GM18499 (cell line): Measurements from ENCODE around the gene SPTLC3.
A peak's percentile ranks its signal among the peaks of the same experiment; 100 is the strongest.

Experiments used
- ATAC-seq: cut with Tn5 transposase; IDR thresholded peaks from one replicate; pipeline ENCODE4 v1.9.1; 2021; ENCODE audit warnings: moderate number of reproducible peaks; ENCODE audit not compliant: insufficient read depth, unreplicated experiment

Gene SPTLC3

GRCh38 chr20:12984069-12984765 lies 24.6 kb upstream of the SPTLC3 start:
- no peak for ATAC-seq

DNA sequence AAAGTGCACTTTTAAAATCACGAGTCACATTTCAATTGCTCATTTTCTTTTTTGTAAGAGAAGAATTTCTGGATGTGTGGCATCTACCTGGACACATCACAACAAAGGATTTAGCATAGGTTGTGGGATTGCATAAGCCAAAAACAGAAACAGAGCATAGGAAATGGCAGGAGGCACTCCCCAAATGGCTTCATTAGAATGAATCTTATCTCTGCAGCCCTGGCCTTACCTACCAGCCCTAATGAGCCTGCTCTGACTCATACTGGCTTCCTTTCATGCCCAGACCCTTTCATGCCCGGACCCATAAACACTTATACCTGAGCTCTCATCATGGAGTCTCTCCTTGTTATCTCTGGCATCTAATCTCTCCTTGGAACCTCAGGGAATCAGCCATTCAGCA lies 23.9 kb upstream of the SPTLC3 start:
- ATAC-seq = no peak

DNA sequence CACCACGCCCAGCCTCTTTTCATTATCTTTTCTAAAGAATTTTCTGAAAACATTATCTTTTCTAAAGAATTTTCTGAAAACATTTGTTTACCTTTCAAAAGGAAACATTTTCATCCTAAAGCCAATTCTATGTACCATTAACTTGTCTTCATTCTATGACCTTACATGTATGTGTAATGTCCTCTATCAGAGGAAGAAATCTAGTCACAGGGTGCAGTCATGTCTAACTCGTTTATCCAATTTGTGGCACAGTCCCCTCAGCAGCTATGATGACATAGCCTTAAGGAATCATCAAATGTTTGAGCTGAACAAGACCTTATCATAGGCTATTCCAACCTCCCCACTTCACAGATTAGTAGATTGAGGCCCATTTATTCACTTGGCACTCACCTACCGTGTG lies 21.5 kb upstream of the SPTLC3 start:
- ATAC-seq = no peak

- no peak for ATAC-seq
These were observed 19.1 kb upstream of the SPTLC3 start for GRCh38 chr20:12989586-12990115.

DNA sequence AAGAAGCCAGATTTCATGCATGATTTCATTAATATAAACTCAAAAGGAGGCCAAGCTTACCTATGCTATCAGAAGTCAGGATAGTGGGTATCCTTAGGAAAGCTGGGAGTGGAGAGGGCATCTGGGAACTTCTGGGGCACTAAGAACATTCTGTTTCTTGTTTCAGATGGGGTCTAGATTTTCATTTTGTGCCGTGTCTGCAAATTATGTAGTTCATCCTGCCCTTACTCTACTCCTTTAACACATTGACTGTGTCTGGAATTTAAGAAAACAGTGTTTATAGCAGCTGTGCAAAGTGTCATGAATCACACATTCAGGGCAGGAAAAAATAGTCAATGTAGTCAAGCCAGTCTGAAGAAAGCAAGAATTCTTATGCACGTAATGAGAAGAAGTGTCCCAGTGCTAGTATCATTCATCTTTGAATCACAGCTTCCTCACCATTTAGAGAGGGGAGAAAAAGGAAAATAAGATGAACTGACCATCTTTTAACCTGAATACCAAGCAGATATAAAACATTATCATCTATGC lies 11.6 kb upstream of the SPTLC3 start:
- ATAC-seq = no peak

DNA sequence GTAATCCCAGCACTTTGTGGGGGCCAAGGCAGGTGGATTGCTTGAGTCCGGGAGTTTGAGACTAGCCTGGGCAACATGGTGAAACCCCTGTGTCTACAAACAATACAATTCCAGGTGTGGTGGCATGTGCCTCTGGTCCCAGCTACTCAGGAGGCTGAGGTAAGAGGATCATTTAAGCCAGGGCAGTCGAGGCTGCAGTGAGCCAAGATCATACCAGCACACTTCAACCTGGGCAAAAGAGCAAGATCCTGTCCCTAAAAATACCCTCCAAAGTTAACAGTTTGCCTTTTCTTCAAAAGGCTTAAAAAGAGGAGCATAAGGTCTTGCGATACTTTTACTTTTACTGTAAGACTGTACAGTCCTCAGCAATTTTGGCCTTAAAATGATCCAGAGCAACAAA lies 10.7 kb upstream of the SPTLC3 start:
- no peak for ATAC-seq

GRCh38 chr20:12999201-12999600 lies 9.6 kb upstream of the SPTLC3 start:
- ATAC-seq = no peak

DNA sequence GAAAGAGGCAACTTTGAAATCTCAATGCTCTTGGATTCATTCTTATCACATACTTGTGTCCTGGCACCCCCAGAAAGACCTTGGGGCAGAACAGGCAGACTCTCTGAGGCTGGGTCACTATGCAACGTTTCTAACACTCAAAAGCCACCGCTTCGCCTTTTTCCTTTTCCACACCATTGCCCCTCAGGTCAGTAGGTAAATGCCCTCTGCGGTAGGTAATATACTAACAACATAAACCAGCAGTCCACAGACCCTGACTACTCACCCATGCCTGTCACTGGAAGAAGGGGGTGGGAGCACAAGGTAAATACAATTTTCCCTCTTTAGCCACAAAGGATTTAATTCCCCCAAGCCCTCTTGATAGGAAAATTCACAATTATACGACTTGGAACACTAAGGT lies 6.5 kb upstream of the SPTLC3 start:
- no peak for ATAC-seq

DNA sequence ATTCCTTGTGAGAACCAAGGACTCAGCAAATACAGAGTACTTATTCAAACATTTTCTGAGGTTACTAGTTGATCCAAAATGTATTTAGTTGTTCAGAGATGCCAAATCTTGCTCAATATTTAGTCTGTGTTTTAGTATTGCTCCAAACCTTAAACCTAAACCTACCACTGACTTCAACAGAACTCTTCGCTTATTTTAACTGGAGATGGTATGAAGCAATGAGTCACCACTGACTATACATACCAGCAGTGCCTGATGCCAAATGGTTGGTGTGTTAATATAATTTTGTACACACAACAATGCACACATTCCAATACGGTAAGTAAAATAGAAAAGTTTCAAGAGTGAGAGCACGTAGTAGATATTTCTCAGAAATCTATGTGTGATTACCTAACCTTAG lies 1.9 kb upstream of the SPTLC3 start:
- no peak for ATAC-seq

DNA sequence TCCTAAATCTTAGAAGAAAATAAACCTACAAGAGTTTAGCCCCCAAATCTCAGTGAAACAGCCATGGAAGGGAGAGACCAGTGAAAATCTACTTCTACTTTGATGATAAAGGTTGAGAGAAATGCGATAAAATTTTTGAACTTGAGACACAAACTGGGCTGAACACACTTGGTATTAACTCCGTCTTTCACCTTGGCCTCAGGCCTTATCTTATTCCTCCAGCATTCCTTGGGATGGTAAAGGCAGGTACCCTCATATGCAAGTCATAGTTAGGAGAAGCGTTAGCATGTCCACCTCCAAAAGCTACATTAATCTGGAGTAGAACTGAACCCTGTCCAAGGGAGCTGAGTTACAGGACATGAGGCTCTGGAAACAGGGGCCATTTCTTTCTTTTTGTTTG lies 1.2 kb upstream of the SPTLC3 start:
- ATAC-seq = no peak

- ATAC-seq = peak; percentile 97
These were observed 1.1 kb downstream of the SPTLC3 start for GRCh38 chr20:13009682-13010406.

DNA sequence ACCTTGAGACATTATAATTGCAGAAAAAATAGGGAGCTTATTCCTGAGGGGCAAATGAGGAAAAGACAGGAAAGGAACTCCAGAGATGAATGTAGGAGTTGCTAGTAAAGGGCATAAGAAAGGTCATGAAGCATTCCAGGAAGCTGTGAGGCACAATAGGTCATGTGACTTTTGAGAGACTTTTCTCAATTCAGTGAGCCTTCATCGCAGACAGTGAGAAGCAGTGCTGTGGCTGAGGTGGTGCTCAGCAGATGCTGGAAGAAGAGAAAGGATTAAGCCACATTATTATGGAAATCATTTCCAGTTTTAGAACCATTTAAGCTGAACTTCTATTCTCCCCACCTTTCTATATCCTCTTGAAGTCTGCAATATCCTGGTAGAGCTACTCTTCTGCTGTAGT lies 4.1 kb downstream of the SPTLC3 start:
- no peak for ATAC-seq

GRCh38 chr20:13013411-13013810 lies 4.6 kb downstream of the SPTLC3 start:
- ATAC-seq = no peak

DNA sequence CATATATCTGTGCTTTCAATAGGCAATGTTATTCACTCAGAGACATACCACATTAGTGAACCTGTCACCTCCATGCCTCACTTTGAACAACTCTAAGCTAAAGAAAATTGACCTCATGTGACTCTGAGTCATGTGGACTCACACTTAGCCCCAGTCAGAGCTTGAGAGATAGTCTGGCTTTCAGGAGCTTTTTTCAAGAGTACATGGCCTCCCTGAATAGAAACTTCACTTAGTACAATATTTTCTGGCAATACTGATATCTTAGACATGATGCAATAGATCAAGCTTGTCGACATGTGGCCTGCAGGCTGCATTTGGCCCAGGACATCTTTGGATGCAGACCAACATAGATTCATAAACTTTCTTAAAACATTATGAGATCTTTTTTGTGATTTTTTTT lies 8.5 kb downstream of the SPTLC3 start:
- ATAC-seq = no peak

GRCh38 chr20:13017883-13018535 lies 9.2 kb downstream of the SPTLC3 start:
- no peak for ATAC-seq

GRCh38 chr20:13021205-13021970 lies 12.6 kb downstream of the SPTLC3 start:
- ATAC-seq = no peak

- no peak for ATAC-seq
These were observed 13.8 kb downstream of the SPTLC3 start for GRCh38 chr20:13022401-13023155.

DNA sequence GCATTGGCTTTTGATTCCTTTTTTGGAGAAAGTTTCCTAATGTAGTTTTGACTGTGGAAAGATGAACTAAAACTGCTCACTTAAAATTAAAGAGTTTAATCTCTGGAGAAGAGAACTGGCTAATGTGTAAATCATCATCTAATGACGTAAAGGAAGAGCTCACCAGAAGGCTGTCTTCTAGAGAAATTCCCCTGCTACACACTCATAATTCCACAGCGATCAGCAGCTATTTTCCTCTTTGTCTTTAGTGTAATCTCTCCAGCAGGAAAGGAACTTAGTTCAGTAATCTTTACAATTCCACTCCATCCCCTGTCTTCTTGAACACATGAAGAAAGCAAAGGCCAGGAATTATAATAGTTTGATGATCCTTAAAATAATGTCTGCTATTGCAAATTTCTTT lies 15.8 kb downstream of the SPTLC3 start:
- ATAC-seq = no peak

- no peak for ATAC-seq
These were observed 16.4 kb downstream of the SPTLC3 start for GRCh38 chr20:13025181-13025580.

DNA sequence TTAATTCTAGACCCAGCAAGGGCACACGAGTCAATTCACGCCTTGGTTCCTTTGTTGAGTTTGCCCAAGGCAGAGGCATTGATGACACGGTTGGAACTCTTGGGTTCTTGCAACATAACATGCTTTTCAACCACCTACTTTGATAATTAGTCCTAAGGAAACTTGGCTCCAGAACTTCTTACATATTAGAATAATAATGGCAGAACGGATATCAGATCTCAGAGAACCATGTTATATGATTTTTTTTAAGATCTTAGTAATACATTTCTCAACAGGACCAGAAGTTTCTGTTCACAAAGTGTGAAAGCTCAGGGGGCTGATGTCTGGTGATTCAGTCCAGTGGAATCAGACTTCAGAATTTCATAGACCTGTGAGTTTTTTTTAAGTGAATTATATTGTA lies 19.2 kb downstream of the SPTLC3 start:
- ATAC-seq = no peak
